ENCODE results near the gene DDX19B.
"Not testable (repeated sequence)": the region's sequence is repeated elsewhere in the genome, so short reads cannot be mapped to it uniquely, and the experiment has no call there.

DDX19B gene

DNA sequence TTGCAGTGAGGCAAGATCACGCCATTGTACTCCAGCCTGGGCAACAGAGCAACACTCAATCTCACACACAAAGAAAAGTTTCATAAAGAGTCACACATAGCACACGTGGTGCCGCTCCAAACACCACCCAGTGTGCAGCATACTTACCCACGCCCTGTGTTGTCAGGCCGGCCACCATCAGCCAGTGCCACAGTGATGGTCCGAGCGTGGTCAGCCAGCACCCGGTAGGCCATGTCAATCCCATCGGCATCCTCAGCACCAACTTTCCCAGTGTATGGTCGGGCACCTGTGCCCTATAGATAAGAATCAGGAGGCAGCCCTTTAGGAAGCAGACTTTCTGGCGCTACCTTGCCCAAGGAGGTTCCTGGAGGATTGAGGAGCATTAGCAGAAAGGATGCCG is 29.5 kb upstream of the DDX19B start:
- H3K4me3 ChIP-seq (ENCODE audit: low read depth, low read length) = no peak overlapping the region
- TF ChIP-seq, protein P1, sequence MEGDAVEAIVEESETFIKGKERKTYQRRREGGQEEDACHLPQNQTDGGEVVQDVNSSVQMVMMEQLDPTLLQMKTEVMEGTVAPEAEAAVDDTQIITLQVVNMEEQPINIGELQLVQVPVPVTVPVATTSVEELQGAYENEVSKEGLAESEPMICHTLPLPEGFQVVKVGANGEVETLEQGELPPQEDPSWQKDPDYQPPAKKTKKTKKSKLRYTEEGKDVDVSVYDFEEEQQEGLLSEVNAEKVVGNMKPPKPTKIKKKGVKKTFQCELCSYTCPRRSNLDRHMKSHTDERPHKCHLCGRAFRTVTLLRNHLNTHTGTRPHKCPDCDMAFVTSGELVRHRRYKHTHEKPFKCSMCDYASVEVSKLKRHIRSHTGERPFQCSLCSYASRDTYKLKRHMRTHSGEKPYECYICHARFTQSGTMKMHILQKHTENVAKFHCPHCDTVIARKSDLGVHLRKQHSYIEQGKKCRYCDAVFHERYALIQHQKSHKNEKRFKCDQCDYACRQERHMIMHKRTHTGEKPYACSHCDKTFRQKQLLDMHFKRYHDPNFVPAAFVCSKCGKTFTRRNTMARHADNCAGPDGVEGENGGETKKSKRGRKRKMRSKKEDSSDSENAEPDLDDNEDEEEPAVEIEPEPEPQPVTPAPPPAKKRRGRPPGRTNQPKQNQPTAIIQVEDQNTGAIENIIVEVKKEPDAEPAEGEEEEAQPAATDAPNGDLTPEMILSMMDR (IDR thresholded peaks at IDR 0.05; ENCODE audit: low read depth, low read length) = no peak

GRCh38 chr16:70270176-70270575 is 28.8 kb upstream of the DDX19B start:
- TF ChIP-seq, protein P1 (IDR thresholded peaks at IDR 0.05; ENCODE audit: low read depth, low read length) = no peak
- no peak overlapping the region for H3K4me3 ChIP-seq (ENCODE audit: low read depth, low read length)

- H3K4me3 ChIP-seq (ENCODE audit: low read depth, low read length) = no peak overlapping the region
- TF ChIP-seq, protein P1 (IDR thresholded peaks at IDR 0.05; ENCODE audit: low read depth, low read length) = no peak
Measured at GRCh38 chr16:70271696-70272095, 27.3 kb upstream of the DDX19B start.

GRCh38 chr16:70276392-70276791 is 22.6 kb upstream of the DDX19B start:
- TF ChIP-seq, protein P1 (IDR thresholded peaks at IDR 0.05; ENCODE audit: low read depth, low read length) = no peak
- no peak overlapping the region for H3K4me3 ChIP-seq (ENCODE audit: low read depth, low read length)

- not testable (repeated sequence) for H3K4me3 ChIP-seq (ENCODE audit: low read depth, low read length)
Measured at GRCh38 chr16:70287304-70287971, 11.5 kb upstream of the DDX19B start.

- TF ChIP-seq, protein P1 (IDR thresholded peaks at IDR 0.05; ENCODE audit: low read depth, low read length) = no peak
- H3K4me3 ChIP-seq (ENCODE audit: low read depth, low read length) = peak within 1 kb of the TSS; percentile 81
Measured at GRCh38 chr16:70289229-70290094, 9.5 kb upstream of the DDX19B start, which contains the start of gene AARS1. Gene AARS1 (minus strand): TSS chr16:70289506. CDS start chr16:70282763, 6,743 bp downstream.

GRCh38 chr16:70290949-70291519 is 8.0 kb upstream of the DDX19B start:
- TF ChIP-seq, protein P1 (IDR thresholded peaks at IDR 0.05; ENCODE audit: low read depth, low read length) = no peak
- H3K4me3 ChIP-seq (ENCODE audit: low read depth, low read length) = no peak overlapping the region

DNA sequence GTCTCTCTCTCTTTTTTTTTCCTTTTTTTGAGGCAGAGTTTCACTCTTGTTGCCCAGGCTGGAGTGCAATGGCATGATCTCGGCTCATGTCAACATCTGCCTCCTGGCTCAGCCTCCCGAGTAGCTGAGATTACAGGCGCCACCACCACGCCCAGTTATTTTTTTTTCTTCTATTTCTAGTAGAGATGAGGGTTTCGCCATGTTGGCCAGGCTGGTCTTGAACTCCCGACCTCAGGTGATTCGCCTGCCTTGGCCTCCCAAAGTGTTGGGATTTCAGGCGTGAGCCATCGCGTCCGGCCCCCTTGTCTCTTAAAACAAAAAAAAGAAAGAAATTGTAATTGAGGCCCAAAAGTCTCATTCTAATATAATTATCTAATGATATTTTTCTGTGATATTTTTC is 6.8 kb upstream of the DDX19B start:
- H3K4me3 ChIP-seq (ENCODE audit: low read depth, low read length) = not testable (repeated sequence)

Data from WI38 (cell line).